ENCODE measurements around the gene ZNF397. TPM values are rescaled to one million over a fixed set of nuclear protein-coding genes. Genes with fewer than 3 reads are reported as not detected.
A peak's percentile ranks its signal among the peaks of the same experiment; 100 is the strongest.

ZNF397 gene
- total and polyA plus RNA-seq, 2 donors (not counting 1 experiment from before 2014, with no cell fraction given), result 16.8 to 67.2 TPM

DNA sequence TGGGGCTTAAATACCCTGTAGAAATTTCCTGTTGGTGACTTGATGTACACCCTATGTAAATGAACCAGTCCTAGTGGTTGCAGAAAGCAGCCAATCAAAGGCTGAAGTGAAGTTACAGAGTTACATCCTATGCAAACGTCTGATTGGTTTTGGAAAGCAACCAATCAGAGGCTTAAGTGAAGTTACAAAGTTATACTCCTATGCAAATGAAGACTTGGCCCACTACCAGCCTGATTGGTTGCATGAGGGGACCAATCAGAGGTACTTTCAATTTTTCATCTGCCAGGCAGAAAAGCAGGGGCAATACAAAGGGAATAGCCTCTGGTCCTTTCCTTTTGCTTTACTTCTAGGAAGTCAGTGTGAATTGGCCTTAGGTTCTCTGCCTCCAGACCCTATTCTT is 13.6 kb upstream of the ZNF397 start:
- H3K4me1 ChIP-seq (ENCODE audit: control insufficient read depth in 2 of 2, insufficient read depth in 2 of 2, low read length in 2 of 2), result no peaks in the 10 kb centered on the region
- H3K27me3 ChIP-seq (replicated peaks in 1 of 4; ENCODE audit: control extremely low read depth in 1 of 4, control insufficient read depth in 3 of 4, insufficient read depth in 4 of 4, low read length in 3 of 4), result no peaks in the 10 kb centered on the region
- no peaks in the 10 kb centered on the region for H4K20me1 ChIP-seq (ENCODE audit: control insufficient read depth, insufficient read depth, low read length, poor library complexity, severe bottlenecking)
- peaks cover 6% of the 10 kb centered on the region for H3K27me3 Mint-ChIP-seq
- H3K4me3 ChIP-seq (ENCODE audit: control extremely low read depth in 1 of 5, extremely low read depth in 1 of 5, insufficient read depth in 1 of 5, low read depth in 2 of 5, low read length in 4 of 5), result no peak overlapping the region
- H3K9ac ChIP-seq (ENCODE audit: low read length), result no peak overlapping the region
- H3K4me3 Mint-ChIP-seq, result no peak overlapping the region
- H3K4me2 ChIP-seq (replicated peaks; ENCODE audit: low read depth, low read length, poor library complexity, severe bottlenecking), result no peak overlapping the region
- ATAC-seq (ENCODE audit: low read depth) (no peak), DNase-seq (no peak)
- ChIA-PET POLR2A (no interaction called here), CTCF (interaction anchor here (6.8 kb wide), 1 partner anchor 126 kb away, joined by 110 read pairs; no protein-coding TSS in a partner anchor)
- no peaks in the 10 kb centered on the region for H3K9me3 Mint-ChIP-seq (ENCODE audit: insufficient read depth)
- H3K36me3 ChIP-seq (replicated peaks in 1 of 2; ENCODE audit: control extremely low read depth in 1 of 2, control insufficient read depth in 1 of 2, extremely low read depth in 1 of 2, insufficient read depth in 2 of 2, low read length in 1 of 2), result no peaks in the 10 kb centered on the region
- H2AFZ ChIP-seq (ENCODE audit: insufficient read depth, low read depth, low read length, poor library complexity, severe bottlenecking), result peak overlapping the region; percentile 0
- H3K27ac Mint-ChIP-seq, result no peak overlapping the region
- H3K79me2 ChIP-seq (ENCODE audit: control insufficient read depth, insufficient read depth, low read length), result no peaks in the 10 kb centered on the region
- H3K4me1 Mint-ChIP-seq, result peaks cover 3% of the 10 kb centered on the region
- TF ChIP-seq EZH2 (IDR thresholded peaks at IDR 0.05; ENCODE audit: borderline replicate concordance, insufficient read depth, low read depth, low read length, poor library complexity, severe bottlenecking), result no peak
- TF ChIP-seq, protein P1, sequence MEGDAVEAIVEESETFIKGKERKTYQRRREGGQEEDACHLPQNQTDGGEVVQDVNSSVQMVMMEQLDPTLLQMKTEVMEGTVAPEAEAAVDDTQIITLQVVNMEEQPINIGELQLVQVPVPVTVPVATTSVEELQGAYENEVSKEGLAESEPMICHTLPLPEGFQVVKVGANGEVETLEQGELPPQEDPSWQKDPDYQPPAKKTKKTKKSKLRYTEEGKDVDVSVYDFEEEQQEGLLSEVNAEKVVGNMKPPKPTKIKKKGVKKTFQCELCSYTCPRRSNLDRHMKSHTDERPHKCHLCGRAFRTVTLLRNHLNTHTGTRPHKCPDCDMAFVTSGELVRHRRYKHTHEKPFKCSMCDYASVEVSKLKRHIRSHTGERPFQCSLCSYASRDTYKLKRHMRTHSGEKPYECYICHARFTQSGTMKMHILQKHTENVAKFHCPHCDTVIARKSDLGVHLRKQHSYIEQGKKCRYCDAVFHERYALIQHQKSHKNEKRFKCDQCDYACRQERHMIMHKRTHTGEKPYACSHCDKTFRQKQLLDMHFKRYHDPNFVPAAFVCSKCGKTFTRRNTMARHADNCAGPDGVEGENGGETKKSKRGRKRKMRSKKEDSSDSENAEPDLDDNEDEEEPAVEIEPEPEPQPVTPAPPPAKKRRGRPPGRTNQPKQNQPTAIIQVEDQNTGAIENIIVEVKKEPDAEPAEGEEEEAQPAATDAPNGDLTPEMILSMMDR (IDR thresholded peaks at IDR 0.05), result no peak
- intact Hi-C loops (cut with micrococcal nuclease), result no loop called here
- 93% methylated on average over 1 of the region's 1 CpG for WGBS (ENCODE audit: insufficient coverage)
- no peak overlapping the region for H3K27ac ChIP-seq (ENCODE audit: low read length in 2 of 2)
- H3K9me3 ChIP-seq (ENCODE audit: control extremely low read depth in 1 of 3, control insufficient read depth in 2 of 3, insufficient read depth in 1 of 3, low read length in 2 of 3), result peaks cover 0 to 1% (median 0%) of the 10 kb centered on the region in 3 donors

DNA sequence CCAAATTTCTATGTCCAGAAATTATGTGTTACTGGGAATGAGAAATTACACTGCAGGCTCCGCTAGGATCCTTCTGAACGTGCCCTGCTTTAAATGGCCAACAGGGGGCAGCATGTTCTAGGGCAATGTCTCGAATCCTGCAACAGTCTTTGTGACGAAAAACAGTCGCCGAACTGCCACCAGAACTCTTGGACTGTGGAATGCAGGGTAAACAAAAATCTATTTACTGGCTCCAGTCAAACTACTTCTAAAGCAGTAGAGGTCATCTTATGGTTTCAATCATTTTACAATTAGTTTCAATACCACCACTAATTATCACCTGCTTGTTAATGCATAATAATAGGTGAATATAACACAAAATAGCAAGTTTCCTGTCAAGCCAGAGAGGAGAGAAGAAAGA is 9.8 kb upstream of the ZNF397 start:
- Histone ChIP-seq H3K79me2 (ENCODE audit: control insufficient read depth, insufficient read depth, low read length) (no peaks in the 10 kb centered on the region), H3K9ac (ENCODE audit: low read length) (no peak overlapping the region), H3K4me2 (replicated peaks; ENCODE audit: low read depth, low read length, poor library complexity, severe bottlenecking) (peak overlapping the region; percentile 57), H3K27ac (ENCODE audit: low read length in 2 of 2) (no peak overlapping the region), H3K4me1 (ENCODE audit: control insufficient read depth in 2 of 2, insufficient read depth in 2 of 2, low read length in 2 of 2) (no peaks in the 10 kb centered on the region), H3K36me3 (replicated peaks in 1 of 2; ENCODE audit: control extremely low read depth in 1 of 2, control insufficient read depth in 1 of 2, extremely low read depth in 1 of 2, insufficient read depth in 2 of 2, low read length in 1 of 2) (no peaks in the 10 kb centered on the region), H2AFZ (ENCODE audit: insufficient read depth, low read depth, low read length, poor library complexity, severe bottlenecking) (peak overlapping the region; percentile 59), H3K9me3 (ENCODE audit: control extremely low read depth in 1 of 3, control insufficient read depth in 2 of 3, insufficient read depth in 1 of 3, low read length in 2 of 3) (peaks cover 0 to 1% (median 0%) of the 10 kb centered on the region in 3 donors), H4K20me1 (ENCODE audit: control insufficient read depth, insufficient read depth, low read length, poor library complexity, severe bottlenecking) (no peaks in the 10 kb centered on the region), H3K27me3 (replicated peaks in 1 of 4; ENCODE audit: control extremely low read depth in 1 of 4, control insufficient read depth in 3 of 4, insufficient read depth in 4 of 4, low read length in 3 of 4) (no peaks in the 10 kb centered on the region), H3K4me3 (ENCODE audit: control extremely low read depth in 1 of 5, extremely low read depth in 1 of 5, insufficient read depth in 1 of 5, low read depth in 2 of 5, low read length in 4 of 5) (peak overlapping the region in 1 of 5 experiments; percentile 31)
- H3K9me3 Mint-ChIP-seq (ENCODE audit: insufficient read depth), result no peaks in the 10 kb centered on the region
- ChIA-PET POLR2A (no interaction called here), CTCF (interaction anchor here (0.6 to 6.8 kb wide), 23 partner anchors 9 to 238 kb away, joined by 3 to 110 read pairs (median 4); partner anchors contain the start of genes ZNF24 and ZNF397)
- peak overlapping the region; percentile 10 for H3K27ac Mint-ChIP-seq
- H3K27me3 Mint-ChIP-seq, result no peaks in the 10 kb centered on the region
- no CpG with 5 or more reads among the region's 6 CpGs for WGBS (ENCODE audit: insufficient coverage)
- DNase-seq, result peak; percentile 86
- H3K4me1 Mint-ChIP-seq, result peaks cover 3% of the 10 kb centered on the region
- ATAC-seq (ENCODE audit: low read depth), result peak; percentile 88
- intact Hi-C loops (cut with micrococcal nuclease), result loop anchor here (1.0 to 10.0 kb wide), 7 partner anchors 36 to 224 kb away; no protein-coding TSS in a partner anchor
- peak overlapping the region; percentile 59 for H3K4me3 Mint-ChIP-seq
- TF ChIP-seq, protein P1 (IDR thresholded peaks at IDR 0.05), result peak; percentile 99
- no peak for TF ChIP-seq EZH2 (IDR thresholded peaks at IDR 0.05; ENCODE audit: borderline replicate concordance, insufficient read depth, low read depth, low read length, poor library complexity, severe bottlenecking)

All from B cell (primary cell).